Stomach (tissue), 4 donors: Measurements from ENCODE around the gene BANP.
"Not testable (repeated sequence)": the region's sequence is repeated elsewhere in the genome, so short reads cannot be mapped to it uniquely, and the experiment has no call there.

Source experiments
- POLR2AphosphoS5 ChIP-seq, 3 donors: sonication (generic); formaldehyde crosslinking; IDR thresholded peaks; one replicate each; pipeline ENCODE4 v1.6.1; 2016; ENCODE audit warnings: antibody characterized with exemption in 3 of 3
- TF ChIP-seq, protein P1 (sequence below), 7 experiments: fragments of 450-650 bp in 4 of 7; fragments of 200-600 bp in 3 of 7; sonication (generic) in 3 of 7; IDR thresholded peaks; one replicate each; pipeline ENCODE4 v1.5.1; 2016 to 2019; ENCODE audit warnings: antibody characterized with exemption in 7 of 7, control low read depth in 2 of 7, mild to moderate bottlenecking in 1 of 7

DNA sequence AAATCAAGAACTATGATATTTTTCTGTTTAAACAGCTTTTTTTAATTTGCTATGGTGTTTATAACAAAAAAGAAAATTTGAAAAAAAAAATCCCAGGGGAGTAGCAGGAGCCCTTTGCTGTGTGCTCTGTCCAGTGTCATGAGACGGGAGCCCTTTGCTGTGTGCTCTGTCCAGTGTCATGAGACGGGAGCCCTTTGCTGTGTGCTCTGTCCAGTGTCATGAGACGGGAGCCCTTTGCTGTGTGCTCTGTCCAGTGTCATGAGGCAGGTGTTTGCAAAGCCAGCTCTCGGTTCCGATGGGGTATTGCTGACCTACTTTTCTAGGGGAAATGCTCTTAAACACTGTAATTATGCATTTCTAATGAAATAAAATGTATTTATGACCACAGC lies 125.7 kb downstream of the BANP start:
- TF ChIP-seq POLR2AphosphoS5 (IDR thresholded peaks at IDR 0.05), result not testable (repeated sequence)
- TF ChIP-seq, protein P1, sequence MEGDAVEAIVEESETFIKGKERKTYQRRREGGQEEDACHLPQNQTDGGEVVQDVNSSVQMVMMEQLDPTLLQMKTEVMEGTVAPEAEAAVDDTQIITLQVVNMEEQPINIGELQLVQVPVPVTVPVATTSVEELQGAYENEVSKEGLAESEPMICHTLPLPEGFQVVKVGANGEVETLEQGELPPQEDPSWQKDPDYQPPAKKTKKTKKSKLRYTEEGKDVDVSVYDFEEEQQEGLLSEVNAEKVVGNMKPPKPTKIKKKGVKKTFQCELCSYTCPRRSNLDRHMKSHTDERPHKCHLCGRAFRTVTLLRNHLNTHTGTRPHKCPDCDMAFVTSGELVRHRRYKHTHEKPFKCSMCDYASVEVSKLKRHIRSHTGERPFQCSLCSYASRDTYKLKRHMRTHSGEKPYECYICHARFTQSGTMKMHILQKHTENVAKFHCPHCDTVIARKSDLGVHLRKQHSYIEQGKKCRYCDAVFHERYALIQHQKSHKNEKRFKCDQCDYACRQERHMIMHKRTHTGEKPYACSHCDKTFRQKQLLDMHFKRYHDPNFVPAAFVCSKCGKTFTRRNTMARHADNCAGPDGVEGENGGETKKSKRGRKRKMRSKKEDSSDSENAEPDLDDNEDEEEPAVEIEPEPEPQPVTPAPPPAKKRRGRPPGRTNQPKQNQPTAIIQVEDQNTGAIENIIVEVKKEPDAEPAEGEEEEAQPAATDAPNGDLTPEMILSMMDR (IDR thresholded peaks at IDR 0.05), result not testable (repeated sequence)
